Osteoblast (primary cell): ENCODE data around the gene AGTPBP1. TPM values are rescaled to one million over a fixed set of nuclear protein-coding genes. Genes with fewer than 3 reads are reported as not detected.
"Not testable (repeated sequence)": the region's sequence is repeated elsewhere in the genome, so short reads cannot be mapped to it uniquely, and the experiment has no call there.

ENCODE experiments used
- DNase-seq: peaks from one replicate; pipeline ENCODE4 v3.0.0; 2011; ENCODE audit warnings: low spot score, mixed read lengths; ENCODE audit not compliant: insufficient read length; ENCODE audit errors: missing footprints
- H2AFZ ChIP-seq: 2 replicates; pipeline ENCODE4 v1.6.0; 2011; ENCODE audit warnings: mild to moderate bottlenecking, low read length
- H3K27ac ChIP-seq: 2 replicates; pipeline ENCODE4 v1.5.1; 2011; ENCODE audit warnings: mild to moderate bottlenecking, low read depth, low read length, moderate library complexity
- H3K27me3 ChIP-seq: 2 replicates; pipeline ENCODE4 v1.6.0; 2012; ENCODE audit warnings: mild to moderate bottlenecking, control low read depth, inconsistent platforms, low read length, moderate library complexity; ENCODE audit not compliant: insufficient read depth
- H3K36me3 ChIP-seq: 2 replicates; pipeline ENCODE4 v1.5.1; 2011; ENCODE audit warnings: mild to moderate bottlenecking, low read length, control low read depth, moderate library complexity; ENCODE audit not compliant: insufficient read depth
- H3K4me1 ChIP-seq: 2 replicates; pipeline ENCODE4 v1.5.1; 2011; ENCODE audit warnings: mild to moderate bottlenecking, low read length, control low read depth, moderate library complexity; ENCODE audit not compliant: insufficient read depth
- H3K4me2 ChIP-seq: 2 replicates; pipeline ENCODE4 v1.6.0; 2011; ENCODE audit warnings: mild to moderate bottlenecking, low read length; ENCODE audit not compliant: insufficient read depth
- H3K4me3 ChIP-seq: fragments of 200-600 bp; sonication (generic); 3 replicates; pipeline ENCODE4 v1.5.1; 2012; ENCODE audit warnings: mild to moderate bottlenecking, low read length, inconsistent platforms; ENCODE audit not compliant: insufficient read depth
- H3K79me2 ChIP-seq: 2 replicates; pipeline ENCODE4 v1.6.0; 2012; ENCODE audit warnings: mild to moderate bottlenecking, low read length, control low read depth, inconsistent platforms; ENCODE audit not compliant: insufficient read depth
- H3K9me3 ChIP-seq: 2 replicates; pipeline ENCODE4 v1.5.1; 2011; ENCODE audit warnings: low read depth, low read length, control low read depth
- H4K20me1 ChIP-seq: 2 replicates; pipeline ENCODE4 v1.6.0; 2012; ENCODE audit warnings: mild to moderate bottlenecking, low read length, control low read depth; ENCODE audit not compliant: insufficient read depth
- total RNA-seq: library from RNA; depleted of rRNA; stranded (reverse); fragments of >200 nt; gene quantifications from 2 replicates; pipeline ENCODE4 v1.2.3, GENCODE V29; 2012
- TF ChIP-seq, protein P1 (sequence below): IDR thresholded peaks from 2 replicates; pipeline ENCODE4 v1.5.1; 2011; ENCODE audit warnings: mild to moderate bottlenecking, low read depth, low read length, moderate library complexity; ENCODE audit errors: extremely low read depth

Gene AGTPBP1
- total RNA-seq, 1 donor = 17.0 TPM

DNA sequence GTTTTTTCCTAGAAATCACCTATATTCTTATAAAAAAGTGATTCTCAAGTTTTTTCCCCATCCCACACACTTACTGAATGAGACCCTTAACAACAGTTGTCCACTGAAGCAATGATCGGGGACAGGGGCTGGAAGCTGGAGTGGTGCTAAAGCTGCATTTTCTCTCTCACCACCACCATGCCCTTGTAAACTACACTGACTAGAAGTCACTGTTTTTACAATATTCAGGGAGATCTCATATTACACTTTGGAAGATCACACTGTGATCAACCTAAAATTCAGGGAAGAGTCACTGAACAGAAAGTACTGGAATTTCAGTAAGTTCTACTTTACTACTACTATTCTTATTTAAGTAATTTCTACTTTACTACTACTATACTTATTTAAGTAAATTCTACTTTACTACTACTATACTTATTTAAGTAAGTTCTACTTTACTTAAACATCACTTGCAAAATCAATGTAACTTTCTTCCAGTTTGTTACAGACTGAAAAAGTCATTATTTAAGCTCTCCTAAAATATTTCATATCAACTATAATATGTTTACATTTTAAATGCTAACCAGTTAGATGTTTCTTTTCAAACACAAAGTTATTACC lies 164.3 kb downstream of the AGTPBP1 start:
- Histone ChIP-seq H3K79me2 (no peaks in the 10 kb centered on the region), H3K36me3 (no peaks in the 10 kb centered on the region), H3K4me1 (no peaks in the 10 kb centered on the region), H3K9me3 (no peaks in the 10 kb centered on the region), H2AFZ (no peak overlapping the region), H3K4me3 (no peak overlapping the region), H3K4me2 (no peak overlapping the region), H3K27me3 (no peaks in the 10 kb centered on the region), H3K27ac (no peak overlapping the region), H4K20me1 (no peaks in the 10 kb centered on the region)
- TF ChIP-seq, protein P1, sequence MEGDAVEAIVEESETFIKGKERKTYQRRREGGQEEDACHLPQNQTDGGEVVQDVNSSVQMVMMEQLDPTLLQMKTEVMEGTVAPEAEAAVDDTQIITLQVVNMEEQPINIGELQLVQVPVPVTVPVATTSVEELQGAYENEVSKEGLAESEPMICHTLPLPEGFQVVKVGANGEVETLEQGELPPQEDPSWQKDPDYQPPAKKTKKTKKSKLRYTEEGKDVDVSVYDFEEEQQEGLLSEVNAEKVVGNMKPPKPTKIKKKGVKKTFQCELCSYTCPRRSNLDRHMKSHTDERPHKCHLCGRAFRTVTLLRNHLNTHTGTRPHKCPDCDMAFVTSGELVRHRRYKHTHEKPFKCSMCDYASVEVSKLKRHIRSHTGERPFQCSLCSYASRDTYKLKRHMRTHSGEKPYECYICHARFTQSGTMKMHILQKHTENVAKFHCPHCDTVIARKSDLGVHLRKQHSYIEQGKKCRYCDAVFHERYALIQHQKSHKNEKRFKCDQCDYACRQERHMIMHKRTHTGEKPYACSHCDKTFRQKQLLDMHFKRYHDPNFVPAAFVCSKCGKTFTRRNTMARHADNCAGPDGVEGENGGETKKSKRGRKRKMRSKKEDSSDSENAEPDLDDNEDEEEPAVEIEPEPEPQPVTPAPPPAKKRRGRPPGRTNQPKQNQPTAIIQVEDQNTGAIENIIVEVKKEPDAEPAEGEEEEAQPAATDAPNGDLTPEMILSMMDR = no peak
- no peak for DNase-seq

DNA sequence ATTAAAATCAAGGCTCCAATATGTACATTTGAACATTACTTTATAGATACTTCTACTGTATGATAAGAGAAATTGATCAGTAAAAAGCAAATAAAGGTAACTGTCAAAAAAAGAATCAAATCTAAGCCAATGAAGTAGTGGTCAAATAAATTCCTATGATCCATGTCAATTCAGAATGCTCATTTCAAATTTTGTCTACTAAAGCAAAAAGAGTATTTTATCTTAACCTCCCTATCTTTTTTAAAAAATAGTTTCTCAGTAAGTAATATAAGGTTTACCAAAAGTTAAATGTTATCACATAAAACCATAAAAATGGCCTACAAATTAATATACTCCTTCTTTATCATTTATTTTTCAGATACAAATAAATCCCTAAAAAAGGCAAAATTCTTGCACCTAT lies 165.9 kb downstream of the AGTPBP1 start:
- Histone ChIP-seq H4K20me1 (no peaks in the 10 kb centered on the region), H3K79me2 (no peaks in the 10 kb centered on the region), H3K27me3 (no peaks in the 10 kb centered on the region), H3K4me1 (no peaks in the 10 kb centered on the region), H2AFZ (no peak overlapping the region), H3K36me3 (no peaks in the 10 kb centered on the region), H3K27ac (no peak overlapping the region), H3K4me3 (no peak overlapping the region), H3K9me3 (no peaks in the 10 kb centered on the region), H3K4me2 (no peak overlapping the region)
- DNase-seq = no peak
- TF ChIP-seq, protein P1 = no peak

DNA sequence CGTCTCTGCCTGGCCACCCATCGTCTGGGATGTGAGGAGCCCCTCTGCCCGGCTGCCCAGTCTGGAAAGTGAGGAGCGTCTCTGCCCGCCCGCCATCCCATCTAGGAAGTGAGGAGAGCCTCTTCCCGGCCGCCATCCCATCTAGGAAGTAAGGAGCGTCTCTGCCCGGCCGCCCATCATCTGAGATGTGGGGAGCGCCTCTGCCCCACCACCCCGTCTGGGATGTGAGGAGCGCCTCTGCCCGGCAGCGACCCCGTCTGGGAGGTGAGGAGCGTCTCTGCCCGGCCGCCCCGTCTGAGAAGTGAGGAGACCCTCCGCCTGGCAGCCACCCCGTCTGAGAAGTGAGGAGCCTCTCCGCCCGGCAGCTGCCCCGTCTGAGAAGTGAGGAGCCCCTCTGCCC lies 168.2 kb downstream of the AGTPBP1 start:
- H3K79me2 ChIP-seq, H3K27me3 ChIP-seq, H2AFZ ChIP-seq, H3K27ac ChIP-seq, H3K4me1 ChIP-seq, H3K36me3 ChIP-seq, H3K9me3 ChIP-seq, H3K4me2 ChIP-seq, DNase-seq, H4K20me1 ChIP-seq, H3K4me3 ChIP-seq: not testable (repeated sequence)

DNA sequence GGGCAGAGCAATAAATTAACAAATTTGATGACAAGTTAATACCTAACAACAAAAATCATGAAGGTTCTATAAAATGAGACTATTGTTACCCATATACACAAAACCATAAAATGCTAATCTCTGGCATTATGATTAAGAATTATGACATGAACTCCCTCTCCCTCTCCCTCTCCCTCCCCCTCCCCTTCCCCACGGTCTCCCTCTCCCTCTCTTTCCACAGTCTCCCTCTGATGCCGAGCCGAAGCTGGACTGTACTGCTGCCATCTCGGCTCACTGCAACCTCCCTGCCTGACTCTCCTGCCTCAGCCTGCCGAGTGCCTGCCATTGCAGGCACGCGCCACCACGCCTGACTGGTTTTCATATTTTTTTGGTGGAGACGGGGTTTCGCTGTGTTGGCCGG lies 168.8 kb downstream of the AGTPBP1 start:
- not testable (repeated sequence) for H3K36me3 ChIP-seq, H3K4me3 ChIP-seq

GRCh38 chr9:85569988-85570387 lies 171.8 kb downstream of the AGTPBP1 start:
- DNase-seq = peak; percentile 62
- no peaks in the 10 kb centered on the region for H4K20me1 ChIP-seq

More for the DNA sequence above, 168.8 kb downstream of the AGTPBP1 start:
- not testable (repeated sequence) for H3K27ac ChIP-seq, H4K20me1 ChIP-seq, H2AFZ ChIP-seq, DNase-seq, H3K4me1 ChIP-seq, H3K27me3 ChIP-seq, H3K79me2 ChIP-seq, H3K9me3 ChIP-seq, H3K4me2 ChIP-seq

More at GRCh38 chr9:85569988-85570387, 171.8 kb downstream of the AGTPBP1 start:
- H3K27ac ChIP-seq = no peak overlapping the region
- H3K4me3 ChIP-seq = no peak overlapping the region
- H3K79me2 ChIP-seq = no peaks in the 10 kb centered on the region
- TF ChIP-seq, protein P1 = no peak
- no peaks in the 10 kb centered on the region for H3K36me3 ChIP-seq
- H2AFZ ChIP-seq = no peak overlapping the region
- H3K4me2 ChIP-seq = peak overlapping the region; percentile 1
- no peaks in the 10 kb centered on the region for H3K9me3 ChIP-seq
- no peaks in the 10 kb centered on the region for H3K27me3 ChIP-seq
- no peaks in the 10 kb centered on the region for H3K4me1 ChIP-seq
